ENCODE measurements around the gene CCDC157. TPM values are rescaled to one million over a fixed set of nuclear protein-coding genes. Genes with fewer than 3 reads are reported as not detected.

CCDC157 gene
- 1.2 TPM in 2 replicates for total RNA-seq (2014; rRNA removed; shearing (Covaris generic))

DNA sequence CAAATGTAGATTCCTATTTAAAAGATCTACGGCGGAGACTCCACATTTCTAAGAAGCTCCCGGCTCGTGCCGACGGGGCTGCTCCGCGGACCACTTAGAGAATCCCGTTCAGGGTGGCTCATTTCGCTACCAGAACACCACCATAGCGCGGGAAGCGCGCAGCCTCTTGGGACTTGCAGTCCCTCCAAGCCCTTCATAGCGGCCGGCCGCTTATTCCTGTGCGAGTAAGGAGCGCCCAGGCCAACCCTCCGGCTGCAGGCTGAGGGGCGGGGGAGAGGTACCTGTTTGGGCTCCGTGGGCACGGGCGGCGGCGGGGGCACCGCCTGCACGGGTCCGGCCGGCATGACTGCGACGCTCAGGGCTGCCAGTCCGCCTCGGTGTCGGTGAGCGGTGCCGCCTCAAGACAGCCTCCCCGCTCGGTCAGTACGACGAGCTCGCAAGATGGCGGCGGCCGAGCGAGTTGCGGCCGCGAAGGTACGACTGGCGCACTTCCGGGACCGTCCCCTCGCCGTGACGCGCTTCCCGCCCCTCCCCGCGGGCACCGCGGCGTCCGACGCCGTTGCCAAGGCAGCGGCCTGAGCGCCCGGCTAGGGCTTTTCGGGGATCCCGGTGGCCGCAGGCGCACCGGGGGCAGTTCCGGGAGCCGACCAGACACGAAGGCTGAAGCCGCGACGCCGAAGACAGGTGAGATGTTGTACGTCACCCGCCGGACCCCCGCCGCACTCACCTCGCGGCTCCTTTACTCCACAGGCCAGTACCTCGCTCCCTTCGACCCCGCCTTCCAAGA lies at the start of gene CCDC157, which contains the start of gene SF3A1:
CCDC157 (plus strand) TSS at position 559 of the 787 bp plus-strand sequence. CDS start 8,994 bp downstream, outside the sequence.
SF3A1 (minus strand) TSS at position 446 of the 787 bp plus-strand sequence; CDS start at position 344, 102 bp downstream.
- H3K27ac ChIP-seq, result peak within 1 kb of the TSS; percentile 89
- peak within 1 kb of the TSS; percentile 97 for H3K4me3 ChIP-seq
- peaks cover 13% of the 10 kb centered on the region for H3K36me3 ChIP-seq
- H3K9me3 ChIP-seq (replicated peaks), result no peaks in the 10 kb centered on the region
- H3K27me3 ChIP-seq, result no peaks in the 10 kb centered on the region
- peaks cover 4% of the 10 kb centered on the region; the same call in 1 of the 2 replicates for H3K4me1 ChIP-seq
- peak; percentile 88 to 89 for DNase-seq

- Histone ChIP-seq H3K4me3 (no peak overlapping the region), H3K9me3 (replicated peaks) (no peaks in the 10 kb centered on the region), H3K4me1 (peaks cover 12% of the 10 kb centered on the region), H3K36me3 (no peaks in the 10 kb centered on the region), H3K27ac (no peak overlapping the region), H3K27me3 (no peaks in the 10 kb centered on the region)
- DNase-seq, result no peak
Measured at GRCh38 chr22:30307041-30307574, 49.7 kb upstream of the CCDC157 start.

DNA sequence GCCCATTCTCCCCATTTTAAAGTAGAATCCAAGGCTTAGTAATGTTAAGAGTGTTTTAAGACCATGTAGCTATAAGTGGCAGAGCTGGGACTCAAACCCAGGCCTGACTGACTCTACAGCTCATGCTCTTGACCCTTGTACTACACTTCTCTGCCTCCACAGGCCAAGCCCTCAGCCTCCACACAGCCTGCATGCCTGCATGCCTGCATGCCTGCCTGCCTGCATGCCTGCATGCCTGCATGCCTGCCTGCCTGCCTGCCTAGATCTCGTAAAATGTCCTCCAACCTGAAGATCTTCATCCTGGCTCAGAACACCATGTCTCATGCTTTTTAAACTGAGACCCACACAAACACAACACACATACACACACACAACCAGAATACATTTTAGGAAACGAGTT lies 48.7 kb upstream of the CCDC157 start:
- Histone ChIP-seq H3K27ac (no peak overlapping the region), H3K4me3 (no peak overlapping the region), H3K4me1 (0 out of 2 replicates have a peak, but pooled peaks cover 3% of the 10 kb centered on the region), H3K9me3 (replicated peaks) (no peaks in the 10 kb centered on the region), H3K27me3 (no peaks in the 10 kb centered on the region), H3K36me3 (no peaks in the 10 kb centered on the region)
- no peak for DNase-seq

DNA sequence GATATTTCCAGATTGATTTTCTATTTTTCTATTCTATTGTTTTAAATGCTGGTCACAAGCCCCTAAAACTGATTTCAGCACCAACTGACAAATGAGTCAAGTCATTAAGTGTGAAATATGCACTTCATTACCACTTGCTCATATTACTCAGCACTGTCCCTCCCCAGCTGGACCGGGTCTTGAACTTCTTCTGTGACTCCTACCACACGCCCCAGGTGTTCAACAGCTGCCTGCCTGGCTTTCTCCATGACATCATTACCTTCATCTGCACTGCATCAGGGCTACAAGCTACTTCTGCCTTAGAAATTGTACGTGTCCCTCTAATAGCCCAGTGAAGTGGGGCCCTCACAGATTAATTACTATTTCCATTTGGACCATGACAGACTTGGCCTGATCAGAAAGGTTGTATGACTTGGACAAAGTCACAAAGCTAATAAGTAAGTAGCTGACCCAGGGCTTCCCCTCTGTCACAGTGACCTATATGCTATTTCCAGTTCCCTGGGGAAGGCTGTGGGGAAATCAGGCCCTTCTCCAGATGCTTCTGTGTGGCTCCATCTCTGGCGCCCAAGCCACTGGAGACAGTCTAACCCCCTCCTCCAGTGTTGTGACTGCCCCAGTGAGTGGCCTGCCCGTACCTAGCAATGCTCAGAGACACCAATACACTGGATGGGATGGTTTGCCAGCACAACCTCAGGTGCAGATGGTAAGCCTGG lies 48.1 kb upstream of the CCDC157 start:
- Histone ChIP-seq H3K36me3 (no peaks in the 10 kb centered on the region), H3K27ac (no peak overlapping the region), H3K9me3 (replicated peaks) (no peaks in the 10 kb centered on the region), H3K4me3 (no peak overlapping the region), H3K27me3 (no peaks in the 10 kb centered on the region), H3K4me1 (0 out of 2 replicates have a peak, but pooled peaks cover 3% of the 10 kb centered on the region)
- peak in 1 of 2 experiments; percentile 36 for DNase-seq

DNA sequence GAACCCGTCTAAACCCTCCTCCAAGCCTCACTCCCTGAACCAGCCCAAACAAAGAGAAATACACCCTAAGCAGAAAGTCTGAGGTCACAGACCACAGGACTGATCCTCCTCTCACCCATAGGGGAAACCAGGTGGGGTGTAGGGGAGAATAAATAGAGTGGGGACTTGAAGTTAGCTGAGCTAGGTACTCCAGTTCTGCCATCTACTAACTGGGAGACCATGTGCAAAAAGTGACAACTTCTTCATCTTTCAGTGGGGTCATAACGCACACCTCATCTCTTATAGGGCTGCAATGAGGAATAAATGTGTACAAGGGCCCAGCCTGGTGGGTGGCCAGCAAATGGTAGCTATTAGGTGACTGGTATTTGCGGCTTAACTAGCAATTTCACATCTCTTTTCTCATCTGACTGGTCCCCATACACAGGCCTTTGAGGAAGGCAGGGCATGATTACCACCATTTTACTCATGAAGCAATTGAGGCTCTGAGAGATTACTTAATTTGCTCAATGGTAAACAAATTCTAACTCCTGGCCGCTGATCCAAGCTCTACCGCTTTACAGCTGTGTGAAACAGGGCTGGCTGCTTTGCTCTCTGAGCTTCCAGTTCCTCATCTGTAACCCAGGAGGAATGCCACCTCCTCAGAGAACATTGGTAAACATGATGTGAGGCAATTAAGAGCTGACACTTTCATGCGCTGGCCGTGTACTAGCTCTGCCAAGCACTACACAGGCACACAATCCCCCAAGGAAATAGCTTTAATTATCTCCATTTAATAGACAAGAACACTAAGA lies 46.7 kb upstream of the CCDC157 start:
- Histone ChIP-seq H3K27ac (no peak overlapping the region), H3K36me3 (no peaks in the 10 kb centered on the region), H3K9me3 (replicated peaks) (no peaks in the 10 kb centered on the region), H3K4me3 (no peak overlapping the region), H3K4me1 (0 out of 2 replicates have a peak, but pooled peaks cover 3% of the 10 kb centered on the region), H3K27me3 (no peaks in the 10 kb centered on the region)
- no peak for DNase-seq

- Histone ChIP-seq H3K4me1 (0 out of 2 replicates have a peak, but pooled peaks cover 3% of the 10 kb centered on the region), H3K9me3 (replicated peaks) (no peaks in the 10 kb centered on the region), H3K27me3 (no peaks in the 10 kb centered on the region), H3K27ac (no peak overlapping the region), H3K36me3 (no peaks in the 10 kb centered on the region), H3K4me3 (no peak overlapping the region)
- no peak for DNase-seq
Measured at GRCh38 chr22:30310881-30311771, 45.7 kb upstream of the CCDC157 start.

GRCh38 chr22:30312053-30312452 lies 44.8 kb upstream of the CCDC157 start:
- Histone ChIP-seq H3K4me1 (0 out of 2 replicates have a peak, but pooled peaks cover 3% of the 10 kb centered on the region), H3K27me3 (no peaks in the 10 kb centered on the region), H3K27ac (no peak overlapping the region), H3K9me3 (replicated peaks) (no peaks in the 10 kb centered on the region), H3K4me3 (no peak overlapping the region), H3K36me3 (no peaks in the 10 kb centered on the region)
- no peak for DNase-seq

DNA sequence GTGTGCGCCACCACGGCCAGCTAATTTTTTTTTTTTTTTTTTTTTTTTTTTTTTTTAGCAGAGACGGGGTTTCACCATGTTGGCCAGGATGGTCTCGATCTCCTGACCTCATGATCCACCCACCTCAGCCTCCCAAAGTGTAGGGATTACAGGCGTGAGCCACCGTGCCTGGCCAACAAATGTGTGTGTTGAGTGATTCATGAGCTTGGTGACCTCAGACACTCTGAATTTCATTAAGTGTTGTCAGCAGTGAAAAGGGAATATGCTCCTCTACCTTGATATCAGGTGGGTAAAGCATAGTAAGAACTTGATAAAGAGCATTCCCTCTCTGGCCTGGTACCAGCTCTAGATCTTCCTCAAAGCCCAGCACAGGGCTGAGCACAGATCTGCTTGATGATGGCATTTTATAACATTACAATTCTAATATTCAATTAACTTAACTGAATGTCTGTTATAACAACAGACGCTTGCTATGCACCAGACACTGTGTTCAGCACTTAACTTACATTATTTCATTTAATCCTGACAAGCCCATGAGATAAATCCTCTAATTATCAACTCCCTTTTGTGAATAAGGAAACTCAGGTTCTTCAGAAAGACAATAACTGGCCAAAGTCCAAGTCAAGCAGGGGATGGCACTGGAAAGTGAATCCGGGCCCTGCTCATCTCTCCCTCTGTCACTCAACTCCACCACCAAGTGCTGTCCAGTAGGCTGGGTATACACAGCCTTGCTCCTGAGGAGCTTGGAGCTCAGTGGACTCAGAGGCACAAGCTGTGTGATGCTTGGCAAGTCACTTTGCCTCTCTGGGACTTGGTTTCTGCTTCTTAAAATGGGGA lies 43.1 kb upstream of the CCDC157 start:
- Histone ChIP-seq H3K4me1 (no peaks in the 10 kb centered on the region), H3K36me3 (no peaks in the 10 kb centered on the region), H3K27ac (no peak overlapping the region), H3K4me3 (no peak overlapping the region), H3K9me3 (replicated peaks) (no peaks in the 10 kb centered on the region), H3K27me3 (no peaks in the 10 kb centered on the region)
- DNase-seq, result no peak

DNA sequence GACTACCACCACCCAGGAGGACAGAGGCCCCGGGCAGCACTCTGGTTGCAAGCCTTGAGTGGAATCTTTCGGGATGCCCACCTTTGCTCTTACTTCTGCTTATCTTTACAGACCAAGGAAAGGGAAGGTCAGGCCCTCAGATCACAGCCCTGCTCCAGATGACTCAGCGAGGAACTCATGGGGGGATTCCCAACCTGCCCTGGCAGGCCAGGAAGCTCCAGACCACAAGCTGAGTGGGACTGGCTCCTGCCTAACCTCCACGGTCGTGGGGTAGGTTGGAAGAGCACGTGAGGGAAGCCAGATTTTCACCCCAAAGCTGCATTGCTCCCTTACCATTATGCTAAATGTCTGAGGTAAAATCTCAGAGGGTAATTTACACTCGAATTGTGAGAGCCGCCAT lies 41.9 kb upstream of the CCDC157 start:
- Histone ChIP-seq H3K36me3 (no peaks in the 10 kb centered on the region), H3K27me3 (no peaks in the 10 kb centered on the region), H3K4me1 (no peaks in the 10 kb centered on the region), H3K9me3 (replicated peaks) (no peaks in the 10 kb centered on the region), H3K4me3 (no peak overlapping the region), H3K27ac (no peak overlapping the region)
- DNase-seq, result no peak

DNA sequence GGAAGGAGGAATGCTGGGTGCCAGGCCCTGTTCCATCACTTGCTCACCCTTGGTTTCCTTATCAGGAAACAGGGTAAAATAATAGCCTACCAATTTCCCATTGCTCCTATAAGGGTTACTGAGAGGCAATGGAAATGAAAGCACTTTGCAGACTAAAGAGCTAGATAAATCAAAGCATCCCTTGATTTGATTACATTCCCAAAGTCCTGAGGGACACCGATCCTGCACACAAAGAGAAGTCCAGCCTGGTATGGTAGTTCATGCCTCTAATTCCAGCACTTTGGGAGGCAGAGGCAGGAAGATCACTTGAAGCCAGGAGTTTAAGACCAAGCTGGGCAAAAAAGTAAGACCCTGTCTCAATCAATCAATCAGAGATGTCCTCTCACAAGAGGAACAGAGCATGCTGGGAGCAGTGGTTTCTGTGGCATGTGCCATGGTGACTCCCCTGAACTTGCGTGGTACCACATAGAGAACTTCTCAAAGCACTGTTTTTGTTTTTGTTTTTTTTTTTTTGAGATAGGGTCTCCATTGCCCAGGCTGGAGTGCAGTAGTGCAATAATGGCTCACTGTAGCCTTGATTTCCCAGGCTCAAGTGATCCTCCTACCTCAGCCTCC lies 40.7 kb upstream of the CCDC157 start:
- H3K36me3 ChIP-seq, result no peaks in the 10 kb centered on the region
- no peaks in the 10 kb centered on the region for H3K27me3 ChIP-seq
- no peaks in the 10 kb centered on the region for H3K9me3 ChIP-seq (replicated peaks)
- no peak overlapping the region for H3K4me3 ChIP-seq
- no peak for DNase-seq
- H3K27ac ChIP-seq, result no peak overlapping the region
- no peaks in the 10 kb centered on the region for H3K4me1 ChIP-seq

- H3K4me3 ChIP-seq, result no peak overlapping the region
Measured at GRCh38 chr22:30317778-30318177, 39.0 kb upstream of the CCDC157 start.

GRCh38 chr22:30318799-30319419 lies 37.9 kb upstream of the CCDC157 start:
- H3K4me3 ChIP-seq, result no peak overlapping the region
- DNase-seq, result no peak
- H3K36me3 ChIP-seq, result no peaks in the 10 kb centered on the region
- H3K27me3 ChIP-seq, result no peaks in the 10 kb centered on the region
- no peaks in the 10 kb centered on the region for H3K9me3 ChIP-seq (replicated peaks)
- no peak overlapping the region for H3K27ac ChIP-seq
- no peaks in the 10 kb centered on the region for H3K4me1 ChIP-seq

More at GRCh38 chr22:30317778-30318177, 39.0 kb upstream of the CCDC157 start:
- H3K36me3 ChIP-seq, result no peaks in the 10 kb centered on the region
- no peak overlapping the region for H3K27ac ChIP-seq
- no peaks in the 10 kb centered on the region for H3K27me3 ChIP-seq
- DNase-seq, result no peak
- H3K4me1 ChIP-seq, result no peaks in the 10 kb centered on the region
- H3K9me3 ChIP-seq (replicated peaks), result no peaks in the 10 kb centered on the region
